ENCODE results near the gene CENPA. TPM values are rescaled to one million over a fixed set of nuclear protein-coding genes. Genes with fewer than 3 reads are reported as not detected.

CENPA gene
- total RNA-seq, 1 donor = 2.2 TPM

DNA sequence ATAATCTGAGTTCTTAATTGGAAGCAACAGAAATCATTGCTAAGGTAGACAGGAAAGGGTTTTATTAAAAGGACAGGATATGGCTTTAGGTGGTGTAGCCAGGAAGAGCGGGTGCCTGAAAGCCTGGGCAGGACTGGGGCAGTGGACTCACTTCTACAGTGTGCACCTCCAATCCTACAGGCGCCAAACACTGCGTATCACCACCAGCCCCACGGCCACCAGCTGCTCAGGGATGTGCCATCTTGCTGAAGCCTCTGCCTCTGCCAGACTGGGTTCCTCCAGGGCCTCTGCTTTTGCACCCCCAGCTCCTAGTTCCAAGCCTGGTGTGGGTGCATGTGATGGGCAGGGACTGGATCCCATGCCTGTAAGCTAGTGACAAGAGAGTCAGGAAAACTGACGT, 32.4 kb downstream of the CENPA start:
- H3K27ac ChIP-seq (ENCODE audit: low read depth, low read length) = no peak overlapping the region
- DNase-seq (ENCODE audit: insufficient read length, low spot score, missing footprints) = no peak
- no peak overlapping the region for H2AFZ ChIP-seq (ENCODE audit: low read length)
- H3K4me2 ChIP-seq (ENCODE audit: insufficient read depth, low read length) = no peak overlapping the region
- no peaks in the 10 kb centered on the region for H3K9me3 ChIP-seq (ENCODE audit: low read depth, low read length)
- peaks cover 18% of the 10 kb centered on the region for H3K27me3 ChIP-seq (ENCODE audit: insufficient read depth, low read length)
- H3K4me1 ChIP-seq (ENCODE audit: insufficient read depth, low read length) = no peaks in the 10 kb centered on the region
- no peaks in the 10 kb centered on the region for H3K79me2 ChIP-seq (ENCODE audit: insufficient read depth, low read length)
- TF ChIP-seq CTCF (IDR thresholded peaks at IDR 0.05; ENCODE audit: extremely low read depth, low read depth, low read length) = no peak
- H4K20me1 ChIP-seq (ENCODE audit: insufficient read depth, low read length) = no peaks in the 10 kb centered on the region
- H3K4me3 ChIP-seq (ENCODE audit: insufficient read depth, low read length) = no peak overlapping the region
- no peaks in the 10 kb centered on the region for H3K36me3 ChIP-seq (ENCODE audit: insufficient read depth, low read length)

DNA sequence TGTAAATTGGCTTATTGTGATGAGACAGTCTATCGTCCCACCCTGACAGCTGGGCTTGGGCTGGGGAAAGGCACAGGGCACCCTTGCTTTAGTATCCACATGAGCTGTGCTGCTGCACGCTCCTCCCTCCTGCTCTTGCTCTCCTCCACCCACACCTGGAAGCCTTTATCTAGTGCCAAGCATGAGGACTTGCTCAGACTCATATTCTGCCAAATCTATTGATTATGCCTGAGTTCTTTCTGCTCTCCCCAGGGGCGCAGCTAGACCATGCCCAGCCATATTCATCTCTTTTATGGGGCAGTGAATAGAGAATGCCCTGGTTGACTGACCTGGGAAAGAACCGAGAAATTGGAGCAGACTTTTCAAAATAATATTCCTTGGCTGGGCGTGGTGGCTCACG, 33.1 kb downstream of the CENPA start:
- Histone ChIP-seq H3K27ac (ENCODE audit: low read depth, low read length) (no peak overlapping the region), H3K4me2 (ENCODE audit: insufficient read depth, low read length) (no peak overlapping the region), H3K27me3 (ENCODE audit: insufficient read depth, low read length) (peaks cover 18% of the 10 kb centered on the region), H3K4me3 (ENCODE audit: insufficient read depth, low read length) (no peak overlapping the region), H3K4me1 (ENCODE audit: insufficient read depth, low read length) (no peaks in the 10 kb centered on the region), H3K36me3 (ENCODE audit: insufficient read depth, low read length) (no peaks in the 10 kb centered on the region), H3K79me2 (ENCODE audit: insufficient read depth, low read length) (no peaks in the 10 kb centered on the region), H2AFZ (ENCODE audit: low read length) (no peak overlapping the region), H4K20me1 (ENCODE audit: insufficient read depth, low read length) (no peaks in the 10 kb centered on the region), H3K9me3 (ENCODE audit: low read depth, low read length) (no peaks in the 10 kb centered on the region)
- TF ChIP-seq CTCF (IDR thresholded peaks at IDR 0.05; ENCODE audit: extremely low read depth, low read depth, low read length) = no peak
- no peak for DNase-seq (ENCODE audit: insufficient read length, low spot score, missing footprints)

- Histone ChIP-seq H4K20me1 (ENCODE audit: insufficient read depth, low read length) (no peaks in the 10 kb centered on the region), H3K27me3 (ENCODE audit: insufficient read depth, low read length) (peaks cover 18% of the 10 kb centered on the region), H3K4me2 (ENCODE audit: insufficient read depth, low read length) (no peak overlapping the region), H3K4me3 (ENCODE audit: insufficient read depth, low read length) (no peak overlapping the region), H3K4me1 (ENCODE audit: insufficient read depth, low read length) (no peaks in the 10 kb centered on the region), H2AFZ (ENCODE audit: low read length) (no peak overlapping the region), H3K79me2 (ENCODE audit: insufficient read depth, low read length) (no peaks in the 10 kb centered on the region), H3K36me3 (ENCODE audit: insufficient read depth, low read length) (no peaks in the 10 kb centered on the region), H3K27ac (ENCODE audit: low read depth, low read length) (no peak overlapping the region), H3K9me3 (ENCODE audit: low read depth, low read length) (no peaks in the 10 kb centered on the region)
- TF ChIP-seq CTCF (IDR thresholded peaks at IDR 0.05; ENCODE audit: extremely low read depth, low read depth, low read length) = no peak
- no peak for DNase-seq (ENCODE audit: insufficient read length, low spot score, missing footprints)
Observed at GRCh38 chr2:26820932-26821331, 35.1 kb downstream of the CENPA start.

DNA sequence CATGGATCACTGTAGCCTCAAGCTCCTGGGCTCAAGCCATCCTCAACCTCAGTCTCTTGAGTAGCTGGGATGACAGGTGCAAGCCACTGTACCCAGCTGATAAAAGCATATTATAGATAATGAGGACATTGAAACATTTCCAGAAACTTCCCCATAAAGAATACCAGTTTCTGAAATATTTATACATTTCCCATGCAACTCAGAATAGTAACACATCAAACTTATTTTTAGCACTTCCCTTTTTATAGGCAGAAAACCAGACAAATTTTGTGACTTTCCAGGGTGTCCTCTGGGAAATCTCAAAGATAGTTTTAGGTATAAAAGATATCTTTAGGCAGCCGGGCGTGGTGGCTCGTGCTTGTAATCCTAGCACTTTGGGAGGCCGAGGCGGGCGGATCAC, 37.0 kb downstream of the CENPA start:
- Histone ChIP-seq H4K20me1 (ENCODE audit: insufficient read depth, low read length) (no peaks in the 10 kb centered on the region), H3K27ac (ENCODE audit: low read depth, low read length) (no peak overlapping the region), H3K4me2 (ENCODE audit: insufficient read depth, low read length) (no peak overlapping the region), H3K4me1 (ENCODE audit: insufficient read depth, low read length) (no peaks in the 10 kb centered on the region), H2AFZ (ENCODE audit: low read length) (no peak overlapping the region), H3K36me3 (ENCODE audit: insufficient read depth, low read length) (no peaks in the 10 kb centered on the region), H3K9me3 (ENCODE audit: low read depth, low read length) (no peaks in the 10 kb centered on the region), H3K79me2 (ENCODE audit: insufficient read depth, low read length) (no peaks in the 10 kb centered on the region), H3K4me3 (ENCODE audit: insufficient read depth, low read length) (no peak overlapping the region), H3K27me3 (ENCODE audit: insufficient read depth, low read length) (peaks cover 16% of the 10 kb centered on the region)
- no peak for TF ChIP-seq CTCF (IDR thresholded peaks at IDR 0.05; ENCODE audit: extremely low read depth, low read depth, low read length)
- no peak for DNase-seq (ENCODE audit: insufficient read length, low spot score, missing footprints)
